Muscle of arm (tissue), 12 donors: ENCODE measurements around the gene VIL1. TPM values are rescaled to one million over a fixed set of nuclear protein-coding genes. Genes with fewer than 3 reads are reported as not detected.
A peak's percentile ranks its signal among the peaks of the same experiment; 100 is the strongest.

Experiments used
- DNase-seq: peaks from one replicate; pipeline ENCODE4 v3.0.0-alpha.2; 2013
- polyA plus RNA-seq, 12 donors: library from polyadenylated mRNA; unstranded; fragments of 120-200 nt; gene quantifications; one replicate each; pipeline ENCODE4 v1.2.1, GENCODE V29; 2013; ENCODE audit not compliant: insufficient read length in 12 of 12

VIL1 gene
- polyA plus RNA-seq, 12 donors, result 0.06 to 38.2 (median 0.25) TPM; not detected in 4

DNA sequence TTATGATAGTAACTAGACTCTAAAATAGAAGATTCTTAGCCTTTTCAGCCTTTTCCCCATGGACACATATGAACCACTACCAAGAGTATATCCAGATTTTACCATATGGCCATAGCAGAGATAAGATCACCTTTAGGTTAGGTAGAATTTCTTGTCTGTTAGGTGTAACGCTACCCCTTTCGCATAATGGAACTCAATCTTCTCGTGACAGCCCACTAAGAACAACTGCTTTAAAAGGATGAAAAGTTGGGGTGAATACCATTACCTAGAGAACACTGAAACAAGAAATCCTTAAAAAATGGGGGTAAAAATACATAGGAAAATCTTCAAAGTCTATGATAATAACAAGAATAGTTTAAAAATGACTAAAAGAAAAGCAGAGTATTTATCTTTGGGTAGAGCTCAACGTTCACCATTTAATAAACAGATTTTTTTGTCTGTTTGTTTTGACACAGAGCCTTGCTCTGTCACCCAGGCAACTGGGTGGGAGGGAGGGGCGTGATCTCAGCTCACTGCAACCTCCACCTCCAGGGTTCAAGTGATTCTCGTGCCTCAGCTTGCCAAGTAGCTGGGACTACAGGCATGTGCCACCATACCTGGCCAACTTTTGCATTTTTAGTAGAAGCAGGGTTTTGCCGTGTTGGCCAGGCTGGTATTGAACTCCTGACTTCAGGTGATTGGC, 67.2 kb downstream of the VIL1 start:
- DNase-seq, result no peak

DNA sequence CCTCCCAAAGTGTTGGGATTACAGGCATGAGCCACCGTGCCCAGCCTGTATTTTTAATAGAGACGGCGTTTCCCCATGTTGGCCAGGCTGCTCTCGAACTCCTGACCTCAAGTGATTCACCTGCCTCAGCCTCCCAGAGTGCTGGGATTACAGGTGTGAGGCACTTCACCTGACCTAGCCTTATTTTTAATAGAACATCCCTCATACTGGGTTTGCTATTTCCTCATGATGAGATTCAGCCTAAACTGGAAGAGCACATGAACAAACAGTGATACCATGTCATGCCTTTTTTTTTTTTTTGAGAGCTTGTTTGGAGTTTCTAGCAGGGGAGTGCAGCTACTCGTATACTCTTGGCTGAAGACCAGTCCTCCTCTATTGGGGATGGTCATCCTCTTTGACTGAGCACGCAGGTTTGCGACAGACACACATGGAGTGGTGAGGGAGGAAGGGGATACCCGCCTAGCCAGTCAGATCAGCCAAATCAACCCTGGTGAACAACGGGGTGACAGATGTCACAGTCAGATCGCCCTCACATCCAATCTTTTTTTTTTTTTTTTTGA, 81.7 kb downstream of the VIL1 start:
- no peak for DNase-seq

DNA sequence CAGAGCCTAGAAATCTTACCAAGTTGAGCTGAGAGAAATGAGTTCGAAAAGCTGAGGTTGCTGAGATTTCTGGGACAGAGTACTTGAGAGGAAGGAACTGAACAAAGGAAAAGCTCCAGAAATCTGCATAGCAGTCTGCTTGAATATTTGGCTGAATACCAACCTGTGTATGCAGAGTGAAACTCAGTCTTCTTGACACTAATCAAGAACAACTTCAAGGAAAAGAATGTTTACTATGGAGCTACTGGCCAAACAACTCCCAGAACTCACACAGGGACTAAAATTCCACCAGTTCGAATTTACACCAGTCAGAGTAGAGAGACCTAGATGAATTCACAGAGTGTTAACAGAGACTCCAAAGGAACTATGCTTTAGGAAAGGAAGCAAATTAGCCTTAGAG, 82.7 kb downstream of the VIL1 start:
- peak; percentile 14 for DNase-seq

Other genes with a start within 250 kb of the VIL1 start
- 100 to 1,000 TPM in 11 of 12 donors, not detected in 1; 192 to 390 (median 260) TPM for gene ARPC2, start 201.9 kb upstream of the VIL1 start, polyA plus RNA-seq
- gene GPBAR1, start 158.1 kb upstream of the VIL1 start, polyA plus RNA-seq, result 1 to 10 TPM in 10 of 12 donors, not detected in 2; 1.2 to 2.9 (median 1.8) TPM
- 10 to 100 TPM in 11 of 12 donors, not detected in 1; 74.7 to 93.4 (median 82.9) TPM for gene AAMP, start 149.0 kb upstream of the VIL1 start, polyA plus RNA-seq
- gene PNKD, start 148.6 kb upstream of the VIL1 start, polyA plus RNA-seq, result 100 to 1,000 TPM in 1 of 12 donors, 10 to 100 TPM in 10, not detected in 1; 38.8 to 123 (median 42.4) TPM
- gene TMBIM1, start 126.6 kb upstream of the VIL1 start, polyA plus RNA-seq, result 100 to 1,000 TPM in 4 of 12 donors, 10 to 100 TPM in 7, not detected in 1; 81.2 to 112 (median 93.7) TPM
- under 1 TPM in 4 of 12 donors, not detected in 8; 0.09 to 0.16 (median 0.13) TPM for gene CATIP, start 62.3 kb upstream of the VIL1 start, polyA plus RNA-seq
- 1 to 10 TPM in 2 of 12 donors, under 1 TPM in 8, not detected in 2; 0.22 to 3.0 (median 0.56) TPM for gene SLC11A1, start 36.9 kb upstream of the VIL1 start, polyA plus RNA-seq
- 100 to 1,000 TPM in 2 of 12 donors, 10 to 100 TPM in 9, not detected in 1; 72.5 to 113 (median 85.2) TPM for gene CTDSP1, start 19.3 kb upstream of the VIL1 start, polyA plus RNA-seq
- 10 to 100 TPM in 10 of 12 donors, 1 to 10 TPM in 1, not detected in 1; 8.6 to 14.2 (median 11.8) TPM for gene USP37, start 149.2 kb downstream of the VIL1 start, polyA plus RNA-seq
- 10 to 100 TPM in 11 of 12 donors, not detected in 1; 30.5 to 53.3 (median 40.9) TPM for gene CNOT9, start 149.7 kb downstream of the VIL1 start, polyA plus RNA-seq
- 10 to 100 TPM in 11 of 12 donors, not detected in 1; 23.9 to 67.3 (median 52.2) TPM for gene PLCD4, start 188.8 kb downstream of the VIL1 start, polyA plus RNA-seq
- 10 to 100 TPM in 10 of 12 donors, 1 to 10 TPM in 1, not detected in 1; 9.6 to 20.3 (median 12.4) TPM for gene ZNF142, start 240.5 kb downstream of the VIL1 start, polyA plus RNA-seq
- 10 to 100 TPM in 11 of 12 donors, not detected in 1; 19.2 to 46.1 (median 38.2) TPM for gene BCS1L, start 240.6 kb downstream of the VIL1 start, polyA plus RNA-seq